ENCODE results near the gene CUL5. TPM values are rescaled to one million over a fixed set of nuclear protein-coding genes. Genes with fewer than 3 reads are reported as not detected.

Gene CUL5
- 28.5 and 33.7 TPM in 2 replicates for total RNA-seq

GRCh38 chr11:108008656-108009496, at the start of gene CUL5:
Gene CUL5 (plus strand): TSS chr11:108008898. CDS start chr11:108009349, 451 bp downstream.

DNA sequence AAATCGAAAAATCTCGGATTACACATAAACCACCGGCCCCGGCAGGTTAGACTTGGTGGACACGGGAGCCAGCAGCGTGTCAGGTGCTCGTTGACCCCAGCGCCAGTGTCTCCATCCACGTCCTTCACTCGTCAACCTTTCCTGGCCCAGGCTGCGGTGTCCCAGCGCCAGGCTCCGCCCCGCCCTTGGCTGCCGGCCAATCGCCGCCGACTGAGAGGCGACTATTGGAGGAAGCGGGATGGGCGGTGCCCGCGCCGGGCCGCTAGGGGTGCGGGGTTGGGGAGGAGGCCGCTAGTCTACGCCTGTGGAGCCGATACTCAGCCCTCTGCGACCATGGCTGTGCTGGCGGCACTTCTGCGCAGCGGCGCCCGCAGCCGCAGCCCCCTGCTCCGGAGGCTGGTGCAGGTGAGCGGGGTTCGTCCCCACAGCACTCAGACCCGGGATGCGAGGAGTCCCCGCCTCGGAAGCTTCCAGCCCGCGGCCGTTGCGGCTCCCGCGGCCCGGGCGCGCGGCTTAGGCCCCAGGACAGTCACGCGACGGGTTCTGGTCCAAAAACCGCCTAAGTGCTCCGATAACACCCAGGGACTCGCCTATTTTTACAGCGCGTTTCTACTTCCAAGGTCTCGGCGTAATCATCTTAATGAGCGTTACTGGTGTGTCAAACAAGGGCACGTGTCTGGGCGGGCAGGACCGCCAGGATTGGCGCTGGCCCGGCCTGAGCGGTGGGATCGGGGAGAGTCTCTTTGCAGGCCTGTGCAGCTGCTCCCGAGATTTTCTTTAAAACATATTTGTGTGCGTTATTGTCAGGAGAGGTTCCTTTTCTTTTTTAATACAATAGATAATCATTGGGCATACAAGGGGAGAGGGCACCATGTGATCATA, 112.8 kb downstream of the CUL5 start, which contains the start of gene ACAT1:
Gene ACAT1, plus strand, starts transcription at position 294 of the 882 bp plus-strand sequence. Its CDS starts 40 bp downstream, at position 334.

Other genes starting within 250 kb of the CUL5 start
- gene SLC35F2, start 150.1 kb upstream of the CUL5 start, total RNA-seq: 20.5 and 22.3 TPM in 2 replicates
- not detected in 2 replicates for gene RAB39A, start 80.5 kb upstream of the CUL5 start, total RNA-seq
- gene ACAT1, start 112.7 kb downstream of the CUL5 start, total RNA-seq: 71.8 and 104 TPM in 2 replicates
- 6.1 and 8.5 TPM in 2 replicates for gene NPAT, start 213.7 kb downstream of the CUL5 start, total RNA-seq
- 24.8 and 44.7 TPM in 2 replicates for gene ATM, start 214.2 kb downstream of the CUL5 start, total RNA-seq